Smooth muscle cell (in vitro differentiated cells): ENCODE data around the gene AQP7. TPM values are rescaled to one million over a fixed set of nuclear protein-coding genes. Genes with fewer than 3 reads are reported as not detected.

Experiments used
- DNase-seq: peaks from one replicate; lab custom pipeline; 2025; ENCODE audit not compliant: unreplicated experiment; lab: John Stamatoyannopoulos, UW
- H2AFZ ChIP-seq: fragments of 200-600 bp; sonication (generic); 2 replicates; pipeline ENCODE4 v1.6.0; 2016; ENCODE audit warnings: antibody characterized with exemption, low read depth, mild to moderate bottlenecking
- H3F3A ChIP-seq: fragments of 200-600 bp; sonication (generic); 2 replicates; pipeline ENCODE4 v1.6.0; 2017; ENCODE audit warnings: antibody characterized with exemption, low read depth
- H3K27ac ChIP-seq: fragments of 200-600 bp; sonication (generic); 2 replicates; pipeline ENCODE4 v1.5.1; 2016; ENCODE audit warnings: low read depth, mild to moderate bottlenecking
- H3K27me3 ChIP-seq: fragments of 200-600 bp; sonication (generic); 2 replicates; pipeline ENCODE4 v1.6.1; 2016; ENCODE audit warnings: low read depth, mild to moderate bottlenecking
- H3K36me3 ChIP-seq: fragments of 200-600 bp; sonication (generic); 2 replicates; pipeline ENCODE4 v1.5.1; 2016; ENCODE audit warnings: low read depth
- H3K4me1 ChIP-seq: fragments of 200-600 bp; sonication (generic); 2 replicates; pipeline ENCODE4 v1.5.1; 2016; ENCODE audit warnings: low read depth
- H3K4me2 ChIP-seq: fragments of 200-600 bp; sonication (generic); 2 replicates; pipeline ENCODE4 v1.6.0; 2016; ENCODE audit warnings: mild to moderate bottlenecking
- H3K4me3 ChIP-seq: fragments of 200-600 bp; sonication (generic); 2 replicates; pipeline ENCODE4 v1.5.1; 2016; ENCODE audit warnings: mild to moderate bottlenecking
- H3K79me2 ChIP-seq: fragments of 200-600 bp; sonication (generic); 2 replicates; pipeline ENCODE4 v1.6.0; 2016; ENCODE audit warnings: low read depth, mild to moderate bottlenecking
- H3K9ac ChIP-seq: fragments of 200-600 bp; sonication (generic); 2 replicates; pipeline ENCODE4 v1.6.0; 2016; ENCODE audit warnings: low read depth
- H3K9me3 ChIP-seq: fragments of 200-600 bp; sonication (generic); replicated peaks from 2 replicates; pipeline ENCODE4 v1.5.1; 2016; ENCODE audit warnings: low read depth
- H4K20me1 ChIP-seq: fragments of 200-600 bp; sonication (generic); 2 replicates; pipeline ENCODE4 v1.6.0; 2016; ENCODE audit warnings: low read depth
- WGBS: methylation state at CpG from one replicate; pipeline ENCODE4 v1.1.7; 2016; ENCODE audit warnings: low lambda C conversion rate; 5-methylcytosine and 5-hydroxymethylcytosine counted together
- polyA plus RNA-seq: library from polyadenylated mRNA; unstranded; fragments of >200 nt; fragmentation: Nextera tagmentation; extraction: Ambion mirVana; gene quantifications from 2 replicates; pipeline ENCODE4 v1.2.1, GENCODE V29; 2016
- total RNA-seq: library from RNA; depleted of rRNA; stranded (reverse); fragments of >200 nt; gene quantifications from 2 replicates; pipeline ENCODE4 v1.2.3, GENCODE V29; 2014
- TF ChIP-seq, protein P1 (sequence below): fragments of 200-600 bp; sonication (generic); IDR thresholded peaks from 2 replicates; pipeline ENCODE4 v1.5.1; 2017; ENCODE audit warnings: borderline replicate concordance, mild to moderate bottlenecking, antibody characterized with exemption; ENCODE audit not compliant: insufficient read depth, poor library complexity, severe bottlenecking

The AQP7 gene
- total and polyA plus RNA-seq, 2 experiments from 2014 or later, result 0.45 to 0.76 TPM

DNA sequence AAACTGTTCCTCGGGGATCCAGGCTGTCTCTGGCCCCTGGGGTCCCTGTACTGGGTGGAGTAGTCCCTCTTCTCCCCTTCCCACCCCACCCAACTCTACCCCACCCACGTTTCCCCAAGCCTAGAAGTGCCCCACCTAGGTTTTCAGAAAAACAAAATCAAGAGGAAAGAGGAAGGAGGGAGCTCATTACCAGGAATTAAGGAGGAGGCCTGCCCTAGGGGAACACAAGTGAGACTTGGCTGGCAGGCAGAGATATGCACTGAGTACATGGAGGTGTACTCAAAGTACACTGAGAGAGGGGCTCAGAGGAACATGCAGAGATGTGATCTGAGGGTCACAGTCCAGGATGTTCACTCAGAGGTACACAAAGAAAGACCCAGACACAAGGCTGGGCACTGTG, 34.8 kb upstream of the AQP7 start:
- Histone ChIP-seq H3K9ac (no peak overlapping the region), H3K4me1 (peaks cover 7% of the 10 kb centered on the region), H3K27me3 (no peaks in the 10 kb centered on the region), H3K4me3 (no peak overlapping the region), H4K20me1 (no peaks in the 10 kb centered on the region), H2AFZ (no peak overlapping the region), H3F3A (no peaks in the 10 kb centered on the region), H3K79me2 (no peaks in the 10 kb centered on the region), H3K27ac (no peak overlapping the region), H3K9me3 (no peaks in the 10 kb centered on the region), H3K4me2 (no peak overlapping the region), H3K36me3 (no peaks in the 10 kb centered on the region)
- WGBS, result 79% methylated on average over 2 of the region's 2 CpGs
- DNase-seq, result no peak
- TF ChIP-seq, protein P1, sequence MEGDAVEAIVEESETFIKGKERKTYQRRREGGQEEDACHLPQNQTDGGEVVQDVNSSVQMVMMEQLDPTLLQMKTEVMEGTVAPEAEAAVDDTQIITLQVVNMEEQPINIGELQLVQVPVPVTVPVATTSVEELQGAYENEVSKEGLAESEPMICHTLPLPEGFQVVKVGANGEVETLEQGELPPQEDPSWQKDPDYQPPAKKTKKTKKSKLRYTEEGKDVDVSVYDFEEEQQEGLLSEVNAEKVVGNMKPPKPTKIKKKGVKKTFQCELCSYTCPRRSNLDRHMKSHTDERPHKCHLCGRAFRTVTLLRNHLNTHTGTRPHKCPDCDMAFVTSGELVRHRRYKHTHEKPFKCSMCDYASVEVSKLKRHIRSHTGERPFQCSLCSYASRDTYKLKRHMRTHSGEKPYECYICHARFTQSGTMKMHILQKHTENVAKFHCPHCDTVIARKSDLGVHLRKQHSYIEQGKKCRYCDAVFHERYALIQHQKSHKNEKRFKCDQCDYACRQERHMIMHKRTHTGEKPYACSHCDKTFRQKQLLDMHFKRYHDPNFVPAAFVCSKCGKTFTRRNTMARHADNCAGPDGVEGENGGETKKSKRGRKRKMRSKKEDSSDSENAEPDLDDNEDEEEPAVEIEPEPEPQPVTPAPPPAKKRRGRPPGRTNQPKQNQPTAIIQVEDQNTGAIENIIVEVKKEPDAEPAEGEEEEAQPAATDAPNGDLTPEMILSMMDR, result no peak

DNA sequence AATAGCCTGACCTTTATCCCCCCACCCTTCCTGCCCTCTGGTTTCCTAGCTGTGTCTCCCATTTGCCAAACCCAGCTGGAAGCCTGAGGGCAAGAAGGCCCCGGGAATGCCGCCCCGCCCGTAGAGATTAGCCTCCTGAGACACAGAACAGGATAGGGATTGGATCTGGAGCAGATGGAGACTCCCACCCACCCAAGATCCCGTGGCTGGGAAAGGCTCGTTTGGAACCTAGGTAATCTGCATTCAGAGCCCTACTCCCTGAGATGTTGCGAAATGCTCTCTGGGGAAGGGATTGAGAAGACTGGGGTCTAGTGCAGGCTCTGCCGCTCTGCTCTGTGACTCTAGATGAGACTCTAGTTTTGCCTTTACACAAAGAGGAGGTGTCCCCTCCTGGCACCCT, 34.1 kb upstream of the AQP7 start:
- H3K79me2 ChIP-seq, result no peaks in the 10 kb centered on the region
- H3F3A ChIP-seq, result no peaks in the 10 kb centered on the region
- TF ChIP-seq, protein P1, result no peak
- no peak overlapping the region for H2AFZ ChIP-seq
- WGBS, result 28% methylated on average over 8 of the region's 8 CpGs
- peak overlapping the region; percentile 56 for H3K27ac ChIP-seq
- H3K9ac ChIP-seq, result no peak overlapping the region
- H3K4me2 ChIP-seq, result peak overlapping the region; percentile 27
- DNase-seq, result no peak
- H4K20me1 ChIP-seq, result no peaks in the 10 kb centered on the region
- no peaks in the 10 kb centered on the region for H3K9me3 ChIP-seq
- no peak overlapping the region for H3K4me3 ChIP-seq
- H3K36me3 ChIP-seq, result no peaks in the 10 kb centered on the region
- no peaks in the 10 kb centered on the region for H3K27me3 ChIP-seq
- peaks cover 7% of the 10 kb centered on the region for H3K4me1 ChIP-seq

DNA sequence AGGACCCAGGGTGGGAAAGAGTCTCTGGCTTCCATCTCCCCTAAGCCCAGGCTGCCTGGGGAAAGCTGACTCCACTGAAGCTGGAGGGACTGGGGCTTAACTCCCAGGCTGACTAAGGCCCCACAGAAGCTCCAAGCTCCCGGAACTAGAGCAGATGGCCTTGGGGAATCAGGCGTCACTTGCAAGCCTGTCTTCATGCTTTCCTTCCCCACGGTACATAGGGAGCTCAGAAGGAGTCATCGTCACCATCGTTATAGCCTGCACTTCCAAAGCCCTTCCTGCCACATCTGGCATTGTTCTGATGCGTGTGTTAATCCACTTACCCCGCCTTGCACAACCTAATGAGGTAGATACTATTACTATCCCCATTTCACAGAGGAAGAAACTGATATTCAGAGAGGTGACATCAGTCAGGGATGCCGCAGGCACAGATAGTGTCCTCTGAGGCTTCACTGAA, 33.5 kb upstream of the AQP7 start:
- H3K27me3 ChIP-seq, result no peaks in the 10 kb centered on the region
- no peaks in the 10 kb centered on the region for H4K20me1 ChIP-seq
- H3K4me1 ChIP-seq, result peaks cover 7% of the 10 kb centered on the region
- H3K27ac ChIP-seq, result peak overlapping the region; percentile 56
- peak overlapping the region; percentile 55 for H3K4me2 ChIP-seq
- H3F3A ChIP-seq, result no peaks in the 10 kb centered on the region
- no peak overlapping the region for H3K9ac ChIP-seq
- H3K79me2 ChIP-seq, result no peaks in the 10 kb centered on the region
- TF ChIP-seq, protein P1, result no peak
- 20% methylated on average over 8 of the region's 8 CpGs for WGBS
- peak; percentile 22 for DNase-seq
- no peak overlapping the region for H2AFZ ChIP-seq
- H3K36me3 ChIP-seq, result no peaks in the 10 kb centered on the region
- no peak overlapping the region for H3K4me3 ChIP-seq
- no peaks in the 10 kb centered on the region for H3K9me3 ChIP-seq
